ENCODE data around the gene ZBTB47. TPM values are rescaled to one million over a fixed set of nuclear protein-coding genes. Genes with fewer than 3 reads are reported as not detected.

ZBTB47 gene
- total and polyA plus RNA-seq, 12 donors = 52.2 to 145 (median 106) TPM

GRCh38 chr3:42705962-42706585 is 52.6 kb downstream of the ZBTB47 start:
- intact Hi-C loops (cut with DNase I) = no loop called here
- 66 to 67% methylated on average over 10 of the region's 10 CpGs for WGBS, 2 donors
- ATAC-seq = no peak
- no peaks in the 10 kb centered on the region for H3K36me3 ChIP-seq
- H3K27ac ChIP-seq = peak overlapping the region in 5 of 10 donors; percentile 24 to 97 (median 44)
- no peaks in the 10 kb centered on the region for H3K27me3 ChIP-seq
- peaks cover 0 to 41% (median 17%) of the 10 kb centered on the region in 9 donors for H3K4me1 ChIP-seq
- TF ChIP-seq, protein P1, sequence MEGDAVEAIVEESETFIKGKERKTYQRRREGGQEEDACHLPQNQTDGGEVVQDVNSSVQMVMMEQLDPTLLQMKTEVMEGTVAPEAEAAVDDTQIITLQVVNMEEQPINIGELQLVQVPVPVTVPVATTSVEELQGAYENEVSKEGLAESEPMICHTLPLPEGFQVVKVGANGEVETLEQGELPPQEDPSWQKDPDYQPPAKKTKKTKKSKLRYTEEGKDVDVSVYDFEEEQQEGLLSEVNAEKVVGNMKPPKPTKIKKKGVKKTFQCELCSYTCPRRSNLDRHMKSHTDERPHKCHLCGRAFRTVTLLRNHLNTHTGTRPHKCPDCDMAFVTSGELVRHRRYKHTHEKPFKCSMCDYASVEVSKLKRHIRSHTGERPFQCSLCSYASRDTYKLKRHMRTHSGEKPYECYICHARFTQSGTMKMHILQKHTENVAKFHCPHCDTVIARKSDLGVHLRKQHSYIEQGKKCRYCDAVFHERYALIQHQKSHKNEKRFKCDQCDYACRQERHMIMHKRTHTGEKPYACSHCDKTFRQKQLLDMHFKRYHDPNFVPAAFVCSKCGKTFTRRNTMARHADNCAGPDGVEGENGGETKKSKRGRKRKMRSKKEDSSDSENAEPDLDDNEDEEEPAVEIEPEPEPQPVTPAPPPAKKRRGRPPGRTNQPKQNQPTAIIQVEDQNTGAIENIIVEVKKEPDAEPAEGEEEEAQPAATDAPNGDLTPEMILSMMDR (IDR thresholded peaks at IDR 0.05) = no peak
- no peak for DNase-seq
- H3K9me3 ChIP-seq = no peaks in the 10 kb centered on the region
- no peak overlapping the region for H3K4me3 ChIP-seq

DNA sequence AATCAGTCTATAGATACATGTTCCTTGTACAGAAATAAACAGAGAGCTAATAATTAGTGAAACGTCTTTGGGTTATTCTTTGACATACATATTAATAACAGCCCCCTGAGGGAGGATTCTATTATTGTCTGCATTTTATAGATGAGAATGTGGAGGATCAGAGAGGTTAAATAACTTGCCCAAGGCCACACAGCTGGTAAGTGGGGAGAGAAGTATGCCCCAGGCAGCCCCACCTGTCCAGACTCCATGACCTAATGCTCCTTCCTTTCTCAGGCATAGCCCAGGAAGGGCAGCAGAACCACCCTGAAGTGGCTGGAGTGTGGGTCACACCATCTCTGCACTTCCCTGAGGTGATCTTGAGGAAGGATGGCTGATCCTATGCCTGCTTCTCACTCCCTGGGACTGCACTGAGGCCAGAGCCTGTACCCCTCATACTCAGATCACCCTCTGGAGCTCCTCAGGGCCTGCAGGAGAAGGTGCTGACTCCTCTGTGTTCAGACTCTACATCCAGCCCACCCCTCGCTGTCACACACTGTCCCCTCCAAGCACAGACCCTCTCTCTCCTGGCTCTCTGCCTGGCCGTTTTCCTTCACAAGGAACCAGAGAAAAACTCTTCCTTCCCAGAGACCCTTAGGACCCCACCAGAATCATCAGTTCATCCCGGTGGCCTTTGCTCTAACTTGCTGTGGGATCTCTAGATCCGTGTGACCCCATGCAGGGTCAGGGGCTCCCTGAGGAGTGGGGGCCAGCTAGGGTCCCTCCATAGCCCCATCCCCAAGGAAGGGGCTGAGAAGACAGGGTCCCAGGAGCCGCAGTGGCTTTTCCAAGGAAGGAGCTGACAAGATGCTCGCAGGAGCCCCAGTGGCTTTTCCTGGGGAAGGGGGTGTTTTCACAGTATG is 53.5 kb downstream of the ZBTB47 start:
- H3K27ac ChIP-seq = peak overlapping the region in 1 of 10 donors; percentile 24
- peaks cover 0 to 41% (median 17%) of the 10 kb centered on the region in 9 donors for H3K4me1 ChIP-seq
- H3K9me3 ChIP-seq = no peaks in the 10 kb centered on the region
- TF ChIP-seq, protein P1 (IDR thresholded peaks at IDR 0.05) = no peak
- intact Hi-C loops (cut with DNase I) = no loop called here
- H3K36me3 ChIP-seq = no peaks in the 10 kb centered on the region
- WGBS, 2 donors = 72 to 75% methylated on average over 7 of the region's 7 CpGs
- H3K27me3 ChIP-seq = no peaks in the 10 kb centered on the region
- DNase-seq (no peak), ATAC-seq (no peak)
- H3K4me3 ChIP-seq = no peak overlapping the region

GRCh38 chr3:42707620-42708355 is 54.3 kb downstream of the ZBTB47 start:
- no peak overlapping the region for H3K27ac ChIP-seq
- no peaks in the 10 kb centered on the region for H3K9me3 ChIP-seq
- intact Hi-C loops (cut with DNase I) = no loop called here
- H3K4me1 ChIP-seq = peaks cover 0 to 40% (median 17%) of the 10 kb centered on the region in 9 donors
- ATAC-seq (no peak), DNase-seq (no peak)
- no peak overlapping the region for H3K4me3 ChIP-seq
- H3K36me3 ChIP-seq = no peaks in the 10 kb centered on the region
- H3K27me3 ChIP-seq = no peaks in the 10 kb centered on the region
- TF ChIP-seq, protein P1 (IDR thresholded peaks at IDR 0.05) = no peak
- WGBS, 2 donors = 83 to 84% methylated on average over 8 of the region's 8 CpGs

DNA sequence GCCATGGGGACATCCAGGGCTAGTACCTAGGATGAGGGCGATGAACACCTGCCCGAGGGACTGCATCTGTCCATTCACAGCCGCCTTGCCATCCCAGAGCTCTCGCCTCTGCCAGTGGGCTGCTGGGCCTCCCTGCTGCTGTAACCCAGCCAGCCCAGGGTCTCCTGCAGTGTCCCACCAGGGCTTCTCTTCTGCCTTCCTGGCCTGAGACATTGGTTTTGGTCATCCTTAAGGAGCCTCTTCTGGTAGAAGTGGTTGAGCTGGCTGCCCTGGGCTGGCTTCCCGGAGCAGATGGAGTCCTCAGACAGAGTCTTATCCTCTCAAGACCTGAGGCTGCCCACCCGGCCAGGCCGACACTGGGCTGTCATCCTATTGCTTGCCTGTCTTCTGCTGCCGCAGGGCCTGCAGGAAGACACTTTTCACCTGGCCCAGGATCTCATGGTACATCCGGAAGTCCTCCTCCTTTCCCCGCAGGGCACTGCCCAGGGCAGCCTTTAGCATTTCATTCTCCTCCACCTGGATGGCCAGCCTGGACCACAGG is 55.2 kb downstream of the ZBTB47 start:
- Histone ChIP-seq H3K27ac (no peak overlapping the region), H3K27me3 (no peaks in the 10 kb centered on the region), H3K4me3 (no peak overlapping the region), H3K36me3 (no peaks in the 10 kb centered on the region), H3K9me3 (no peaks in the 10 kb centered on the region), H3K4me1 (peaks cover 0 to 31% (median 12%) of the 10 kb centered on the region in 9 donors)
- TF ChIP-seq, protein P1 (IDR thresholded peaks at IDR 0.05) = no peak
- WGBS, 2 donors = 88 to 94% methylated on average over 10 of the region's 10 CpGs
- intact Hi-C loops (cut with DNase I) = no loop called here
- ATAC-seq (no peak), DNase-seq (no peak)
